Activated T-helper 9 cell treated with anti-CD3 and anti-CD28 coated beads, Interleukin-2, amount 50 U/mL, for 16 hours (primary cell): Measurements from ENCODE around the gene MGST3.
"Not testable (repeated sequence)": the region's sequence is repeated elsewhere in the genome, so short reads cannot be mapped to it uniquely, and the experiment has no call there.

Source experiments
- DNase-seq: peaks from one replicate; pipeline ENCODE4 v3.0.0-alpha.2; 2020; ENCODE audit warnings: low read depth

The MGST3 gene

GRCh38 chr1:165697881-165698760 is 67.1 kb downstream of the MGST3 start, which contains the start of gene ALDH9A1:
ALDH9A1 (minus strand) TSS chr1:165698562; CDS start chr1:165698558, 4 bp downstream.
- peak; percentile 73 for DNase-seq

- DNase-seq = no peak
Observed at GRCh38 chr1:165698761-165699052, 67.7 kb downstream of the MGST3 start.

- DNase-seq = no peak
Observed at GRCh38 chr1:165699577-165699976, 68.5 kb downstream of the MGST3 start.

GRCh38 chr1:165701922-165702321 is 70.9 kb downstream of the MGST3 start:
- DNase-seq = not testable (repeated sequence)

- DNase-seq = no peak
Observed at GRCh38 chr1:165703648-165704047, 72.6 kb downstream of the MGST3 start.
